HepG2 (cell line): ENCODE data around the gene RXYLT1. TPM values are rescaled to one million over a fixed set of nuclear protein-coding genes. Genes with fewer than 3 reads are reported as not detected.

ENCODE experiments used
- AKAP8 ChIP-seq: sonication (generic); formaldehyde crosslinking; IDR thresholded peaks from 2 replicates; pipeline ENCODE4 v1.5.1; 2020; ENCODE audit warnings: mild to moderate bottlenecking, missing genetic modification reagents
- ARNT2 ChIP-seq: sonication (generic); formaldehyde crosslinking; IDR thresholded peaks from 2 replicates; pipeline ENCODE4 v1.8.0; 2022; ENCODE audit warnings: mild to moderate bottlenecking, low read depth, missing genetic modification reagents, moderate library complexity
- FOXO1 ChIP-seq: sonication (generic); formaldehyde crosslinking; IDR thresholded peaks from 2 replicates; pipeline ENCODE4 v1.4.0; 2020; ENCODE audit warnings: missing genetic modification reagents
- HNF4G ChIP-seq, 2 experiments: sonication (generic) in 1 of 2; formaldehyde crosslinking in 1 of 2; IDR thresholded peaks; 2 replicates each; pipeline versions ENCODE4 v1.4.0 to v1.6.1; 2011 to 2020; ENCODE audit warnings: borderline replicate concordance in 2 of 2, low read depth in 2 of 2, mild to moderate bottlenecking in 2 of 2, low read length in 1 of 2, missing genetic modification reagents in 1 of 2, moderate library complexity in 1 of 2
- KLF16 ChIP-seq, 2 experiments: sonication (generic) in 1 of 2; formaldehyde crosslinking in 1 of 2; IDR thresholded peaks; 2 replicates each; pipeline versions ENCODE4 v1.6.1 to v1.8.0; 2016 to 2023; ENCODE audit warnings: missing genetic modification reagents in 2 of 2, missing compliant biosample characterization in 1 of 2
- MXD4 ChIP-seq: IDR thresholded peaks from 2 replicates; pipeline ENCODE4 v1.6.1; 2016; ENCODE audit warnings: mild to moderate bottlenecking, missing biosample characterization, missing genetic modification reagents
- NAIF1 ChIP-seq: sonication (generic); formaldehyde crosslinking; IDR thresholded peaks from 2 replicates; pipeline ENCODE4 v1.5.0; 2020; ENCODE audit warnings: mild to moderate bottlenecking, missing genetic modification reagents, borderline replicate concordance
- NFIB ChIP-seq: sonication (generic); formaldehyde crosslinking; IDR thresholded peaks from 2 replicates; pipeline ENCODE4 v1.9.0; 2021; ENCODE audit warnings: missing genetic modification reagents, mild to moderate bottlenecking, borderline replicate concordance
- ONECUT2 ChIP-seq: sonication (generic); formaldehyde crosslinking; IDR thresholded peaks from 2 replicates; pipeline ENCODE4 v1.4.0; 2020; ENCODE audit warnings: missing genetic modification reagents
- RFX3 ChIP-seq: IDR thresholded peaks from 2 replicates; pipeline ENCODE4 v1.6.1; 2016; ENCODE audit warnings: missing biosample characterization, missing genetic modification reagents
- SKI ChIP-seq: fragments of 450-650 bp; IDR thresholded peaks from one replicate; pipeline ENCODE4 v1.6.1; 2018; ENCODE audit warnings: mild to moderate bottlenecking; ENCODE audit not compliant: partially characterized antibody
- TOE1 ChIP-seq: sonication (generic); formaldehyde crosslinking; IDR thresholded peaks from 2 replicates; pipeline ENCODE4 v1.4.0; 2020; ENCODE audit warnings: mild to moderate bottlenecking, missing genetic modification reagents
- ZNF263 ChIP-seq: sonication (generic); formaldehyde crosslinking; IDR thresholded peaks from 2 replicates; pipeline ENCODE4 v1.4.0; 2020; ENCODE audit warnings: missing genetic modification reagents
- ZNF3 ChIP-seq: IDR thresholded peaks from 2 replicates; pipeline ENCODE4 v1.7.0; 2017; ENCODE audit warnings: inconsistent platforms
- ZNF616 ChIP-seq: sonication (generic); formaldehyde crosslinking; IDR thresholded peaks from 2 replicates; pipeline ENCODE4 v1.5.0; 2020; ENCODE audit warnings: low read depth, mild to moderate bottlenecking, missing genetic modification reagents
- ZNF761 ChIP-seq: sonication (generic); formaldehyde crosslinking; conservative IDR thresholded peaks from 2 replicates; pipeline ENCODE4 v1.4.0; 2020; ENCODE audit warnings: mild to moderate bottlenecking, missing genetic modification reagents
- ZSCAN29 ChIP-seq: sonication (generic); formaldehyde crosslinking; conservative IDR thresholded peaks from 2 replicates; pipeline ENCODE4 v1.4.0; 2020; ENCODE audit warnings: mild to moderate bottlenecking, missing genetic modification reagents
- polyA plus RNA-seq, 8 experiments: library from polyadenylated mRNA; depleted of rRNA in 3 of 8; stranded (reverse) in 7 of 8; unstranded in 1 of 8; fragments of >200 nt; fragmentation: Illumina TruSeq in 4 of 8; extraction: Trizol in 4 of 8; gene quantifications; 2 replicates each; pipeline versions ENCODE4 v1.2.1 to v1.2.3, GENCODE V29; 2011 to 2016; ENCODE audit warnings: low read depth in 4 of 8, missing spikeins in 1 of 8, mixed read lengths in 1 of 8; ENCODE audit not compliant: insufficient read depth in 1 of 8
- total RNA-seq, 5 experiments: library from RNA; depleted of rRNA; stranded (reverse); fragments of >200 nt; fragmentation: Illumina TruSeq; extraction: Trizol; gene quantifications; 2 replicates each; pipeline ENCODE4 v1.2.3, GENCODE V29; 2016; ENCODE audit warnings: low read depth in 1 of 5
- TF ChIP-seq, protein P1 (sequence below): sonication (generic); formaldehyde crosslinking; IDR thresholded peaks from 2 replicates; pipeline ENCODE4 v1.8.1; 2023; ENCODE audit warnings: mild to moderate bottlenecking, missing genetic modification reagents, borderline replicate concordance
- TF ChIP-seq, protein P2 (sequence below): sonication (generic); formaldehyde crosslinking; IDR thresholded peaks from 2 replicates; pipeline ENCODE4 v1.5.0; 2020; ENCODE audit warnings: missing genetic modification reagents
- TF ChIP-seq, protein P3 (sequence below): sonication (generic); formaldehyde crosslinking; IDR thresholded peaks from one replicate; pipeline ENCODE4 v1.5.1; 2020; ENCODE audit warnings: mild to moderate bottlenecking, missing genetic modification reagents; ENCODE audit errors: not compliant biosample characterization

Gene RXYLT1
- total and polyA plus RNA-seq, 2 of the 13 experiments (the other 11 are each of a cell fraction or from before 2014, with no cell fraction given) = 8.3 to 15.5 TPM

GRCh38 chr12:63779498-63780481, at the start of gene RXYLT1 (continued):
- no peak for TF ChIP-seq TOE1 (CRISPR knock-in tag)
- no peak for TF ChIP-seq HNF4G (IDR thresholded peaks at IDR 0.05; ENCODE audit: borderline replicate concordance, low read depth, low read length)
- no peak for TF ChIP-seq HNF4G (CRISPR knock-in tag; IDR thresholded peaks at IDR 0.05; ENCODE audit: borderline replicate concordance, low read depth)
- no peak for TF ChIP-seq ZNF3 (CRISPR knock-in tag)
- TF ChIP-seq, protein P1, sequence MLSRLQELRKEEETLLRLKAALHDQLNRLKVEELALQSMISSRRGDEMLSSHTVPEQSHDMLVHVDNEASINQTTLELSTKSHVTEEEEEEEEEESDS (CRISPR knock-in tag) = no peak
- TF ChIP-seq ZNF616 (CRISPR knock-in tag) = no peak
- TF ChIP-seq ARNT2 (CRISPR knock-in tag) = peak; percentile 69
- TF ChIP-seq RFX3 (CRISPR knock-in tag) = no peak
- peak; percentile 96 for TF ChIP-seq MXD4 (CRISPR knock-in tag)
- TF ChIP-seq AKAP8 (CRISPR knock-in tag) = no peak
- peak; percentile 53; the same call in 1 of the 2 replicates for TF ChIP-seq NAIF1 (CRISPR knock-in tag)
- TF ChIP-seq, protein P2, sequence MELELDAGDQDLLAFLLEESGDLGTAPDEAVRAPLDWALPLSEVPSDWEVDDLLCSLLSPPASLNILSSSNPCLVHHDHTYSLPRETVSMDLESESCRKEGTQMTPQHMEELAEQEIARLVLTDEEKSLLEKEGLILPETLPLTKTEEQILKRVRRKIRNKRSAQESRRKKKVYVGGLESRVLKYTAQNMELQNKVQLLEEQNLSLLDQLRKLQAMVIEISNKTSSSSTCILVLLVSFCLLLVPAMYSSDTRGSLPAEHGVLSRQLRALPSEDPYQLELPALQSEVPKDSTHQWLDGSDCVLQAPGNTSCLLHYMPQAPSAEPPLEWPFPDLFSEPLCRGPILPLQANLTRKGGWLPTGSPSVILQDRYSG (CRISPR knock-in tag) = 0 out of 2 replicates have a peak, but pooled peaks have one; percentile 55
- TF ChIP-seq SKI = peak; percentile 61
- no peak for TF ChIP-seq ZSCAN29 (CRISPR knock-in tag)
- TF ChIP-seq KLF16 (CRISPR knock-in tag; IDR thresholded peaks at IDR 0.05) = 0 out of 4 replicates have a peak, but pooled peaks of 1 of the 2 experiments have one; percentile 26
- TF ChIP-seq ZNF263 (CRISPR knock-in tag) = 0 out of 2 replicates have a peak, but pooled peaks have one; percentile 10
- peak; percentile 26; the same call in 1 of the 2 replicates for TF ChIP-seq ZNF761 (CRISPR knock-in tag)
- TF ChIP-seq NFIB (CRISPR knock-in tag) = no peak
- no peak; the same call in 1 of the 2 replicates for TF ChIP-seq FOXO1 (CRISPR knock-in tag)
- TF ChIP-seq, protein P3, sequence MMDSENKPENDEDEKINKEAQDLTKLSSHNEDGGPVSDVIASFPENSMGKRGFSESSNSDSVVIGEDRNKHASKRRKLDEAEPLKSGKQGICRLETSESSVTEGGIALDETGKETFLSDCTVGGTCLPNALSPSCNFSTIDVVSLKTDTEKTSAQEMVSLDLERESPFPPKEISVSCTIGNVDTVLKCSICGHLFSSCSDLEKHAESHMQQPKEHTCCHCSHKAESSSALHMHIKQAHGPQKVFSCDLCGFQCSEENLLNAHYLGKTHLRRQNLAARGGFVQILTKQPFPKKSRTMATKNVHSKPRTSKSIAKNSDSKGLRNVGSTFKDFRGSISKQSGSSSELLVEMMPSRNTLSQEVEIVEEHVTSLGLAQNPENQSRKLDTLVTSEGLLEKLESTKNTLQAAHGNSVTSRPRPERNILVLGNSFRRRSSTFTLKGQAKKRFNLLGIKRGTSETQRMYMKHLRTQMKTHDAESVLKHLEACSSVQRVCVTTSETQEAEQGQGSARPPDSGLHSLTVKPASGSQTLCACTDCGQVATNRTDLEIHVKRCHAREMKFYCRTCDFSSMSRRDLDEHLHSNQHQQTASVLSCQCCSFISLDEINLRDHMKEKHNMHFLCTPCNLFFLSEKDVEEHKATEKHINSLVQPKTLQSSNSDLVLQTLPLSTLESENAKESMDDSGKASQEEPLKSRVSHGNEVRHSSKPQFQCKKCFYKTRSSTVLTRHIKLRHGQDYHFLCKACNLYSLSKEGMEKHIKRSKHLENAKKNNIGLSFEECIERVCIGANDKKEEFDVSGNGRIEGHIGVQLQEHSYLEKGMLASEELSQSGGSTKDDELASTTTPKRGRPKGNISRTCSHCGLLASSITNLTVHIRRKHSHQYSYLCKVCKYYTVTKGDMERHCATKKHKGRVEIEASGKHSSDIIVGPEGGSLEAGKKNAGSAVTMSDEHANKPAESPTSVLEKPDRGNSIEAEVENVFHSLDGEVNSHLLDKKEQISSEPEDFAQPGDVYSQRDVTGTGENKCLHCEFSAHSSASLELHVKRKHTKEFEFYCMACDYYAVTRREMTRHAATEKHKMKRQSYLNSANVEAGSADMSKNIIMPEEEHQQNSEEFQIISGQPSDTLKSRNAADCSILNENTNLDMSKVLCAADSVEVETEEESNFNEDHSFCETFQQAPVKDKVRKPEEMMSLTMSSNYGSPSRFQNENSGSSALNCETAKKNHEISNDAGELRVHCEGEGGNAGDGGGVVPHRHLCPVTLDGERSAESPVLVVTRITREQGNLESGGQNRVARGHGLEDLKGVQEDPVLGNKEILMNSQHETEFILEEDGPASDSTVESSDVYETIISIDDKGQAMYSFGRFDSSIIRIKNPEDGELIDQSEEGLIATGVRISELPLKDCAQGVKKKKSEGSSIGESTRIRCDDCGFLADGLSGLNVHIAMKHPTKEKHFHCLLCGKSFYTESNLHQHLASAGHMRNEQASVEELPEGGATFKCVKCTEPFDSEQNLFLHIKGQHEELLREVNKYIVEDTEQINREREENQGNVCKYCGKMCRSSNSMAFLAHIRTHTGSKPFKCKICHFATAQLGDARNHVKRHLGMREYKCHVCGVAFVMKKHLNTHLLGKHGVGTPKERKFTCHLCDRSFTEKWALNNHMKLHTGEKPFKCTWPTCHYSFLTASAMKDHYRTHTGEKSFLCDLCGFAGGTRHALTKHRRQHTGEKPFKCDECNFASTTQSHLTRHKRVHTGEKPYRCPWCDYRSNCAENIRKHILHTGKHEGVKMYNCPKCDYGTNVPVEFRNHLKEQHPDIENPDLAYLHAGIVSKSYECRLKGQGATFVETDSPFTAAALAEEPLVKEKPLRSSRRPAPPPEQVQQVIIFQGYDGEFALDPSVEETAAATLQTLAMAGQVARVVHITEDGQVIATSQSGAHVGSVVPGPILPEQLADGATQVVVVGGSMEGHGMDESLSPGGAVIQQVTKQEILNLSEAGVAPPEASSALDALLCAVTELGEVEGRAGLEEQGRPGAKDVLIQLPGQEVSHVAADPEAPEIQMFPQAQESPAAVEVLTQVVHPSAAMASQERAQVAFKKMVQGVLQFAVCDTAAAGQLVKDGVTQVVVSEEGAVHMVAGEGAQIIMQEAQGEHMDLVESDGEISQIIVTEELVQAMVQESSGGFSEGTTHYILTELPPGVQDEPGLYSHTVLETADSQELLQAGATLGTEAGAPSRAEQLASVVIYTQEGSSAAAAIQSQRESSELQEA (CRISPR knock-in tag) = peak; percentile 89
- no peak for TF ChIP-seq ONECUT2 (CRISPR knock-in tag)
